Adrenal gland (tissue), 5 donors: ENCODE measurements around the gene ACTR8.

Experiments used
- POLR2A ChIP-seq, 2 donors: fragments of 450-650 bp; IDR thresholded peaks; one replicate each; pipeline ENCODE4 v1.6.1; 2017; ENCODE audit warnings: antibody characterized with exemption in 2 of 2, mild to moderate bottlenecking in 2 of 2, moderate library complexity in 1 of 2
- TF ChIP-seq, protein P1 (sequence below), 6 experiments: fragments of 450-650 bp in 4 of 6; fragments of 200-600 bp in 2 of 6; sonication (generic) in 1 of 6; IDR thresholded peaks; 1 replicate in 5 of 6; 2 replicates in 1 of 6; pipeline versions ENCODE4 v1.5.1 to v1.8.0; 2016 to 2021; ENCODE audit warnings: antibody characterized with exemption in 6 of 6, mild to moderate bottlenecking in 2 of 6, moderate library complexity in 1 of 6
- donor health status: DM: no; HTN: no; CAD: no.

DNA sequence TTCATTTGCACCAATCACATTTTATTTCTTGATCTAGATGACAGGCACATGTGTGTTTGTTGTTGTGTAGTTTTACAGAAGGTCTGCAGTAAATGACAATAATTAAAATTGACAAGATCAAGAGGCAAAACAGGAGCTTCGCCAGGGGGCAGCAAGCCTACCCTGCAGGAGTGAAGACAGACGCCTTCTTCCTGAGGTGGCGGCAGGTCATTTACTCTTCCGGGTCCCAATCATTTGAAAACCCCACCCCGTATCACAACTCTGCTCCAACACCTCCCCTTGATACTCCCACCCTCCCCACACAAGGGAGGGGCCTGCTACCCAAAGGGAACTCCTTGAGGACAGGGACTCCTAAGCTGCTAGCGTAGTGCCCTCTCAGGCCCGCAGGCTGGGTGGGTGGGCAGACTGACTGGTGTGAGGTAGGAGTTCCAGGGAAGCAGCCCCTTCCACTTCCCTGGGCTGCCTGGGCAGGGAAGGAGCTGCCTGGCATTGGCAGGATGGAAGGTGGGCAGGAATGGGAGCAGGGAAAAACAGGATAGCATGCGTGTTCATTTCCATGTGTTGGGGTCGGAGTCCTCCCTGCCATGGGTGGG, 48.8 kb downstream of the ACTR8 start:
- TF ChIP-seq, protein P1, sequence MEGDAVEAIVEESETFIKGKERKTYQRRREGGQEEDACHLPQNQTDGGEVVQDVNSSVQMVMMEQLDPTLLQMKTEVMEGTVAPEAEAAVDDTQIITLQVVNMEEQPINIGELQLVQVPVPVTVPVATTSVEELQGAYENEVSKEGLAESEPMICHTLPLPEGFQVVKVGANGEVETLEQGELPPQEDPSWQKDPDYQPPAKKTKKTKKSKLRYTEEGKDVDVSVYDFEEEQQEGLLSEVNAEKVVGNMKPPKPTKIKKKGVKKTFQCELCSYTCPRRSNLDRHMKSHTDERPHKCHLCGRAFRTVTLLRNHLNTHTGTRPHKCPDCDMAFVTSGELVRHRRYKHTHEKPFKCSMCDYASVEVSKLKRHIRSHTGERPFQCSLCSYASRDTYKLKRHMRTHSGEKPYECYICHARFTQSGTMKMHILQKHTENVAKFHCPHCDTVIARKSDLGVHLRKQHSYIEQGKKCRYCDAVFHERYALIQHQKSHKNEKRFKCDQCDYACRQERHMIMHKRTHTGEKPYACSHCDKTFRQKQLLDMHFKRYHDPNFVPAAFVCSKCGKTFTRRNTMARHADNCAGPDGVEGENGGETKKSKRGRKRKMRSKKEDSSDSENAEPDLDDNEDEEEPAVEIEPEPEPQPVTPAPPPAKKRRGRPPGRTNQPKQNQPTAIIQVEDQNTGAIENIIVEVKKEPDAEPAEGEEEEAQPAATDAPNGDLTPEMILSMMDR (IDR thresholded peaks at IDR 0.05), result no peak
- no peak for TF ChIP-seq POLR2A (IDR thresholded peaks at IDR 0.05)
